Right renal pelvis (tissue), 4 donors: ENCODE data around the gene GIGYF2. TPM values are rescaled to one million over a fixed set of nuclear protein-coding genes. Genes with fewer than 3 reads are reported as not detected.
"Not testable (repeated sequence)": the region's sequence is repeated elsewhere in the genome, so short reads cannot be mapped to it uniquely, and the experiment has no call there.

Source experiments
- DNase-seq, 4 donors: peaks; one replicate each; pipeline ENCODE4 v3.0.0-alpha.2; 2013; ENCODE audit warnings: low read depth in 4 of 4, low spot score in 3 of 4, missing footprints in 1 of 4
- polyA plus RNA-seq, 4 donors: library from polyadenylated mRNA; unstranded; fragments of 120-200 nt; gene quantifications; one replicate each; pipeline ENCODE4 v1.2.1, GENCODE V29; 2013; ENCODE audit not compliant: insufficient read length in 4 of 4

GIGYF2 gene
- polyA plus RNA-seq, 4 donors, result 57.9 to 69.3 (median 66.4) TPM

DNA sequence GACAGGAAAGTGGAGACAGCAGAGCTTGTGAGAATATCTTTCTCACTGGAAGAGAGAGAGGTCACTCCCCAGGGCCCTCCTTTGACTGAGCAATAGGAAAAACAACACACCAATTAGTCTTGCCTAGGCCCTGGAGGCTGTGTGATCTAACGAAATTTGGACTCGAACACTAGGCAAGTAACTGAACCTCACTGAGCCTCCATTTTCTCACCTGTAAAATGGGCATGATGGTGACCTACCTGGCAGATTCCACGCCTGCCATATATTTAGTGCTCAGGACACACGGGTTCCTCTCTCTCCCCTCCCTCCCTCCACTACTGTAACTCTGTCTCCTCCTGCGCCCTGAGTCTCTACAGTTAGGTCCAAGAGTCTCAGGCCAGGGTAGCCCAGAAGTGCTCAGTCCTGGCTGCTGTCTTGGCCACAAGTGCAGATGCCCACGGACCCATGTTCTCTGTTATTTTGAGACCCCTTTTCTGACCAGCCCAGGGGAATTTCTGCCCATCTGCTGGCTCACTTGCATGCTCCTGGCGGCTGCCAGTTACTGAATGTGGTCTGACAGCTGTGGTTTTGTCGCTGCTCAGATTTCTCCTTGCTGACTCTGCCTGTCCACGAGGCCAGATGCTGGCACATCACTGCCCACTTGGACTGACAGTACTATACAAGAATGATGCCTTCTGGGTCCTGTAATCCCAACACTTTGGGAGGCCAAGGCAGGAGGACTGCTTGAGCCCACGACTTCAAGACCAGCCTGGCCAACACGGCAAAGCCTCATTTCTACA is 9.6 kb upstream of the GIGYF2 start:
- no peak for DNase-seq

DNA sequence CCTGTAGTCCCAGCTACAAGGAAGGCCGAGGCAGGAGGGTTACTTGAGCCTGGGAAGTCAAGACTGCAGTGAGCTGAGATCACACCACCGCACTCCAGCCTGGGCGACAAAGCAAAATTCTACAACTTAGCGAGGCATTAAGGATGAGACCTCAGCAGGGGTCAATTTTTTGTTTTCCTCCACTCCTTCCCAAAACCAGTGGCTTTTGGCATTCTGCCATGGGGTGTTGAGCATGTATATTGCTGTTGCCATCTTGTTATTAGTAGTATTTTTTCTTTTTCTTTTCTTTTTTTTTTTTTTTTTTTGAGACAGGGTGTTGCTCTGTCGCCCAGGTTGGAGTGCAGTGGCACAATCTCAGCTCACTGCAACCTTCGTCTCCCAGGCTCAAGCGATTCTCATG is 8.9 kb upstream of the GIGYF2 start:
- DNase-seq, result no peak

DNA sequence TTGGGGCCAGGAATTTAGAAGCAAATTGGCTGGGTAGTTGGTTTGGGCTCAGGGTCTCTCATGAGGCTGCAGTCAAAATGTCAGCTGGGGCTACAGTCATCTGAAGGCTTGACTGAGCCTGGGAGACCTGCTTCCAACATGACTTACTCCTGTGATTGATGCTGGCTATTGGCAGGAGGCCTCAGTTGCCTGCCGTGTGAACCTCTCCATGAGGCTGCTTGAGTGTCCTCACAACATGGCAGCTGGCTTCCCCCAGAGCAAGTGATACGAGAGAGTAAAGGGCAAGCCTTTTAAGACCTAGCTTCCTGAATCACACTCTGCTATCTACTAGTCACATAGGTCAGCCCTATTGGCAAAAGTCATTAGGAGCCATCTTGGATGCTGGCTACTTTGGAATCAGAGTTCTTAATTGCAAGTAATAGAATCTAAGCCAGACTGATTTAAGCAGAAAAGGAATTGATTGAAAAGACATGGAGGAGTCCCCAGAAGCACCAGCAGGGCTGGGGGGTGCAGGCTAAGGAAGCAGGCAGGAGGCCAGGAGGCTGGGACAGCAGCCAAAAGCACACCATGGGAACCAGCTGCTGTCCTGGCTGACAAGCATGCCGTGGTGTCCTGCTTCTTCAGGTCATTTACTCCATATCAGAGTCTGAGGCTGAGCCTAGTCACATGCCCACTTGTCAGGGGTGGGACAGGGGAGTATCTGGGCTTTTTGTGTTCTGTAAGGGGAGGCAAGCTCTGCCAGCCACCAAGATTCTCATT is 7.8 kb upstream of the GIGYF2 start:
- no peak for DNase-seq

DNA sequence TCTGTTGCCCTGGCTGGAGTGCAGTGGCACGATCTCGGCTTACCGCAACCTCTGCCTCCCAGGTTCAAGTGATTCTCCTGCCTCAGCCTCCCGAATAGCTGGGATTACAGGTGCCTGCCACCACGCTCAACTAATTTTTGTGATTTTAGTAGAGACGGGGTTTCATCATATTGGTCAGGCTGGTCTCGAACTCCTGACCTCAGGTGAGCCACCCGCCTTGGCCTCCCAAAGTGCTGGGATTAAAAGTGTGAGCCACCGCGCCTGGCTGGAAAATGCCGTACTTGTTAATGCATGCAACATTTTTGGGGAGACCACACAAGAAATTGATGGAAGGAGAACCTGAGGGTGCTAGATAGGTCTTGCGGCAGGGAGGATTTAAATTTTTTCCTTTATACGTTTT is 6.0 kb upstream of the GIGYF2 start:
- DNase-seq, result not testable (repeated sequence)

DNA sequence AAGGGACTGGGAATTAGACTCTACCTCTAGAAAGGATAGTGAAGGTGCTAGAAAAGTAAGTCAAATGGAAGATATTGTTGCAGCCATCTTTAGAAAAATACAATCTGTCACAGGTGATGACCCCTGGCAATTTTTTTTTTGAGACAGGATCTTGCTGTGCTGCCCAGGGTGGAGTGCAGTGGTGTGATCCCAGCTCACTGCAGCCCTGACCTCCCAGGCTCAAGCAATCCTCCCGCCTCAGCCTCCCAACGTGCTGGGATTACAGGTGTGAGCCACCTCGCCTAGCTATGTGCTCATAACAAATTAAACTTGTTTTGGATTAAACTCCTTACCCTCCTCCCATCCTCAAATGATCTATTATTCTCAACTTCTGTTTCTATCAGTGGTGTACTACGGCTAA is 3.8 kb upstream of the GIGYF2 start:
- no peak for DNase-seq

DNA sequence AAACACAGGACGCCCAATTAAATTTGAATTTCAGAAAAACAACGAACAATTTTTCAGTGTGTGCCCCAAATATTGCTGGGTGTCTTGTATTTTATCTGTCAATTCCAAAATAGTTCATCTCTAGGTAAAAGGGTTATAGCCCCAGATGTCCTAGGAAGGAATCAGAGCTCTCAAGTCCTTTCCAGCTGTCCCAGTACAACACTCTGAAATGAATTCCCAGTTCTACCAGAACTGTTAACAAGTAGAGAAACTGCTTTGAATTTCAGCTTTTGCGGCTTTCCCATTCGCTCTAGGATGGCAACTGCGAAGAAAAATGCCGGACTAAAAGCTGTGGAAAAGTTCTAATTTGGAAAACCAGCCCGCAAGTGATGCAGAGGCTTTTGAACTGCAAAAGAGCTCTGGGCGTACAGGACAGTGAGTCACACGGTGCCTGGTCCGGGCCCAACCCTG is 497 bp upstream of the GIGYF2 start:
- no peak for DNase-seq

DNA sequence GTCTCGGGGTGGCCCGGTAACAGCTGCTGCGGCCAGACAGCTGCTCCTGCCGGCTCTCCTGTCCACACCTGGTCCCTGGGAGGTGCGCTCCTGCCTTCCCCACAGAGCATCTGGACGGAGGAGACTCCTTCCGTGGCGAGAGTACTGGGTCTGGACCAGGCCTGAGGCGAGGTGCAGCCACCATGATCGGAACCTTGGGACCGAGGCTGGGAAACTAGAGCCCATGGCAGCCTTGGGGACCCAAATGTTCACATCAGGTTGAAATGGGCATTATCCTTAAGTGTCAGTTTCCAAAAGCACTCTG is 628 bp downstream of the GIGYF2 start:
- DNase-seq, result peak in 1 of 4 donors; percentile 26

DNA sequence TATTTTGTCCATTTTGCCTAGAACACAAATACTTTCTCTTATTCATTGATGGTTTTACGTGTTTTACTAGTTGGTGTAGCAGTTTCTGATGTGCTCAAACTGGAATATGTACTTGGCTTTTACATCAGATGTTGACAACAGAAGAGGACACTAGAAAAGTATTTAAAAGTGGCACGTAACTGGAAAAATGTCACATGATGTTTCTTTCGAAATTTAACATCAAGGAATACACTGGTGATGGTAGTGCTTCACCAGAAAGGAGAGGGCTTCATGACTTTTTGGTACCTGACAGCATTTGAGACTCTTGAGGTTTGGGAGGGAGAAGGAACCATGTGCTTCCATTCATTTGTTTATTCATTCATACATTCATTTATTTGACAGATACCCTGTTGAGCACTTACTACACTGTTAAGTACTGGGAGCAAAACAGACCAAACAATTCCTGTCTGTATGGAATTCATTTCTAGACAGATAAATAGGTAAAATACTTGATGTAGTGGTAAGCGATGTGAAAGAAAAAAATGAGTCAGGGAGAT is 1.5 kb downstream of the GIGYF2 start:
- no peak for DNase-seq

DNA sequence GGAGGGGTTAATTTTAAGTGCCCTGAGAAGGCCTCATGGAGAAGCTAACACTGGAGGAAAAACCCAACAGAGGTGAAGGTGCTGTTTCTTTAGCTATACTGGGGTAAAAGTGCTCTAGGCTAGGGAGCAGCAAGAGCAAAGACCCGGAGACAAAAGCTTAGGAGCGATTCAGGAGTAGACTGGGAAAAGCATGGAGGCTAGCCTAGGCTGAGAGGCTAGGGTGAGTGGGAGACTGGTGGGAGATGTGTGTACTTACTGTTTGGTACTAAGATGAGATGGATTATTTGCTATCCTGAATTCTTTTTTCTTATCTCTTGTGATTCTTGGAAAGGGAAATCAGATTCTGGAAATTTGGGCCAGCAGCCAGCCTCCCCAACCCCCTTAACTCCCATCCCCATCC is 2.0 kb downstream of the GIGYF2 start:
- DNase-seq, result no peak

DNA sequence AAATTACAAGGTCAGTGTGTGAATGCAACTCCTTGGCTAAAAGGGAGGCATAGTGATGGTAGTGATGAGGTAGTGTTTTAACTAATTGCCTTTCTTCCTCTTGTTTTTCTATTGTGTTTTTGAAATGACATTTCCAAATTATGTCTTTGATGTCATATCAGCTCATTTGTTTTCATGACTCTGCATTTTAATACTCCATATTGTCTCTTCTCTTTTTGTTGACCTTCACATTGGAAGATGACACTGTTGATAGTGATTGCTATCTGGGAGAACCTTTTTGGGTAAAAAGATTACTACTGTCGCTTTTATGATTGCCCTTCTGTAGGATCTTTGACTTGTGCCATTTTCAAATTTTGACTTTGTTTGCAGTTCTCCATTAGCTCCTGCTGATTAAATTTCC is 3.0 kb downstream of the GIGYF2 start:
- no peak for DNase-seq

DNA sequence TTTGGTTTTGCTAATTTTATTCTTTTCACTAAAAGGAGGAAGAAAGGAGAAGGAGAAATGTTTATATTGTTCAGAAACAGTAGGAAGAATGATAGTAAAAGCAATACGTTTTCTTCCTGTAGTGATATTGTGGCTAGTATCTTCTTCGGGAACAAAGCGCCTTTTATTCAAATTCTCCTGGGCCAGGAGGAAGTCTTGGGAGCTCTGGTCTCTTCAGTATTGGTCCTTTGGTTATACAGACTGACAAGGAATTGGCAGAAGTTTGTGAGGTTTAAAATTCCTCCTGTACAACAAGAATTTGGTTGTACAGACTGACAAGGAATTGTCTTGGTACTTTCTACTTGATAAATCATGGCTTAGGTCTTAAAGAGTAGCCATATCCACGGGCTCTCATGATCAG is 9.9 kb downstream of the GIGYF2 start:
- DNase-seq, result no peak

DNA sequence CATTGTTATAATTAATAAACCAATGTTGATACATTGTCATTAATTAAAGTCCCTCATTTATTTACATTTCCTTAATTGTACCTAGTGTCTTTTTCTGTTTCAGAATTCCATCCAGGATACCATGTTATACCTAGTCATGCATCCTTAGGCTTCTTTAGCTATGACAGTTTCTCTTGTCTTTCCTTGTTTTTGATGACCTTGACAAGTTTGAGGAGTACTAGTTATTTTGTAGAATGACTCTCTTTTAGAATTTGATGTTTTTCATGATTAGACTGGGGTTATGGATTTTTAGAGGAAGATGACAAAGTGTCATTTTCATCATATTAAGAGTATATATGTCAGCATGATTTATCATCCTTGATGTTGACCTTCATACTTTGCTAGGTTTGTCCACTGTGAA is 16.4 kb downstream of the GIGYF2 start:
- DNase-seq, result no peak

DNA sequence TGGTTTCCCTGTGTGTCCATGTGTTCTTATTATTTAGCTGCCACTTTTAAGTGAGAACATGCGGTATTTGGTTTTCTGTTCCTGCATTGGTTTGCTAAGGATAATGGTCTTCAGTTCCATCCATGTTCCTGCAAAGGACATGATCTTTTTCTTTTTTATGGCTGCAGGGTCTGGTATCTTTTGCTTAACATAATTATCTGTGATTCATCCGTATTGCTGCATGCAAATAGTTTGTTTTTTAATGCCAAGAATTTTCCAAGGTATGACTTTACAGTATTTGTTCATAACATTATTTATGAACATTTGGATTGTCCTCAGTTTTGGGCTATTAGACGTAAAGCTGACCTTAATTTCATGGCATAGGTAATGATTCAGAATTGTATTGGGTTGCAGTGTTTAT is 17.8 kb downstream of the GIGYF2 start:
- DNase-seq, result no peak

DNA sequence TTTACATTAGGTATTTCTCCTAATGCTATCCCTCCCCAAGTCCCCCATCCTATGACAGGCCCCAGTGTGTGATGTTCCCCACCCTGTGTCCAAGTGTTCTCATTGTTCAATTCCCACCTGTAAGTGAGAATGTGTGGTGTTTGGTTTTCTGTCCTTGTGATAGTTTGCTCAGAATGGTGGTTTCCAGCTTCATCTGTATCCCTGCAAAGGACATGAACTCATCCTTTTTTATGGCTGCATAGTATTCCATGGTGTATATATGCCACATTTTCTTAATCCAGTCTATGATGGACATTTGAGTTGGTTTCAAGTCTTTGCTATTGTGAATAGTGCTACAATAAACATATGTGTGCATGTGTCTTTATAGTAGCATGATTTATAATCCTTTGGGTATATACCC is 22.9 kb downstream of the GIGYF2 start:
- DNase-seq, result not testable (repeated sequence)

DNA sequence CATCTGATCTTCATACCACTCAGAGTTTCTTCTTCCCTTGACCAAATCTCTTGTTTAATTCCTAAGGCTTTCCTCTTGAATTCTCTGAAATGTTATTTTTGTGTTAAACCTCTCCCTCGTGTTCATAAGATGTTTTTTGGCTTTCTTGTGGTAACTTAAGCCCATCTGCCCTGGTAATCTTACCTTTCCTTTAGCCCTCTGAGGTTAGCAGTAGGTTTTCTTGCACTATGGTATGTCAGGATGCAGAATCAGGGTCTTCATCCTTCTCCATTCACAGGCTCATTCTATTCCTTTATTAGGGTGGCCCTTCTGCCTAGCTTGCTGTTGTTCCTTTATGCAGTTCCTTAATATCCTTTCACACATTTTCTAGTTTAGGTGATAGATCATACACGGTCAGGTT is 24.1 kb downstream of the GIGYF2 start:
- DNase-seq, result no peak

DNA sequence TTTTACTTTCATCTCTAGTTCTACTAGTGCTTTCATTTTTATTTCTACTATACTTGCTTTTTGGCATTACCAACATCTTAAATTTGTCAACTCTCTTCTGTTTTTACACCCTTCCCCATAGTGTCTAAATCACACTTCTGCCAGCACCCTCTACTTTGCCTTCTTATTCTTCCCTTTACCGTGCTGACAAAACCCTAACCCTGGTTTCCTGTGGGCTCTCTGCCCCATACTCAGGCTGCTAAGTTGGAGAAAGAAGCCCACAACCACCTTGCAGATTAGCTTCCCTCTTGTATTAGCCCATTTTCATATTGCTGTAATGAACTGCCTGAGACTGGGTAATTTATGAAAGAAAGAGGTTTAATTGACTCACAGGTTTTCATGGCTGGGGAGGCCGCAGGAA is 24.8 kb downstream of the GIGYF2 start:
- no peak for DNase-seq

DNA sequence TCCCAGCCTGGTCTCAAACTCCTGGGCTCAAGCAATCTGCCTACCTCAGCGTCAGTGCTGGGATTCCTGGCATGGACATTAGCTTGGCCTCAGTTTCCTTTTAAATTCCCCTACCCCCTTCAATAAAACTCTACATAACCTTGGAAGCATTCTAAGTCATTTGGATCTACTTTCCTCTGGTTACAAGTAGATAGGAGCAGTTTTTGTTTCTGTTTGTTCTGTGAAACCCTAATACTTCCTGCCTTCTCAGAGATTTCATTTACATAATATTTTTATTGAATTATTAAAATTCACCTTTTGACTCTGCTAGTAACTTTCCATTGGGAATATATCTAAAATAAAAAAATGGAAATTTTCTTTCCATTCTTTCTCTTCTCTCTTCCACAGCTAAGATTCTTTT is 25.9 kb downstream of the GIGYF2 start:
- no peak for DNase-seq

DNA sequence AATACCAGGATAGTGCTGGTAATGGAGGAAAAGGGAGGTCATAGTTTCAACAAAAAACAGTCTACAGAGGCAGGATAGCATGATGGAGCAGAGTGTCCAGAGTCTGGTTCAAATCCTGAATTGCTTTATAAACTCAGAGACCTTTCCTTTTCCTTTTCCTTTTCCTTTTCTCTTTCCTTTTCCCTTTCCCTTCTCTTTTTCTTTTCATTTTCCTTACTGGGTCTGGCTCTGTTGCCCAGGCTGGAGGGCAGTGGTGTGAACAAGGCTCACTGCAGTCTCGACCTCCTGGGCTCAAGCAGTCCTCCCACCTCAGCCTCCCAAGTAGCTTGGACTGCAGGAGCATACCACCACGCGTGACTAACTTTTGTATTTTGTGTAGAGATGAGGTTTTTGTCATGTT is 31.7 kb downstream of the GIGYF2 start:
- no peak for DNase-seq

DNA sequence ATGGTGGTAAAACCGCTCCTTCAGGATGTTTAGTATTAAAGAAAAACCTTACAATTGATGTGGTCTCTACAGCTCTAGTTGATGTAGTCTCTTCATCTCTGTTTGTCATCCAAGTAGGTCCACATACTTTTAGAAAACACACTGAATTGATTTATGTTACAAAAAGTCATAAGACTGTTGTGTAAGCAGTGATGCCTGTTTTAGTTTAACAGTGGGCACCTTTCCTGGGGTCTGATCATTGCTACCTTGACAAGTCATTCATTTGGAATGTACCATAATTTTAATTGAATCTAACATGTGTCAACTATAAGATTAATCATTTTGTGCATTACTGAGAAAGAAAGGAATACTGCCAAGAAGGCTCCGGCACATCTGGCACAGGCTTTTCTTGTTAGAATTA is 34.3 kb downstream of the GIGYF2 start:
- no peak for DNase-seq

DNA sequence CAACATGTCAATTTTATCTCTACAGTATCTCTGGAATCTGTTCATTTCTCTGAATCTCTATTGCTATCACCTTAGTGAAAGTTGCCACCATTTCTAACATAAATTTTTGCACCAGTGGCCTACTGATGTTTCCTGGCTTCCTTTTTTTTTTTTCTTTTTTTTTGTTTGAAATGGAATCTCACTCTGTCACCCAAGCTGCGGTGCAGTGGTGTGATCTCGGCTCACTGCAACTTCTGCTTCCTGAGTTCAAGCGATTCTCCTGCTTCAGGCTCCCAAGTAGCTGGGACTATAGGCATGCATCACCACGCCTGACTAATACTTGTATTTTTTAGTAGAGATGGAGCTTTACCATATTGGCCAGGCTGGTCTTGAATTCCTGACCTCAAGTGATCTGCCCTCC is 44.2 kb downstream of the GIGYF2 start:
- no peak for DNase-seq

DNA sequence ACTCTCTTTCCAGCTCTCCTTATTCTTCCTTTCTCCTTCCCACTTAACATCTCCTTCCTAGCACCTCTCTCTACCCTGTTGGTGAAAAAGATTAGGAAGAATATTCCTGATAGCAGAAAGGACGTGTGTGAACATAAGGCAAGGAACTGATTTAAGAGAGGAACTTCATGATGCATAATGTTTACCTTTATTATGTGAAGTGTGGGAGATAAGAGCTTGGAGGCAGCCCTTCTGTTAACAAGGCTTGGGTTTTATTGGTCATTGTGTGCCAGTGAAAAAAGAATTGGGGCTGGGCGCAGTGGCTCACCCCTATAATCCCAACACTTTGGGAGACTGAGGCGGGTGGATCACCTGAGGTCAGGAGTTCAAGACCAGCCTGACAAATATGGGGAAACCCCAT is 44.8 kb downstream of the GIGYF2 start:
- no peak for DNase-seq

DNA sequence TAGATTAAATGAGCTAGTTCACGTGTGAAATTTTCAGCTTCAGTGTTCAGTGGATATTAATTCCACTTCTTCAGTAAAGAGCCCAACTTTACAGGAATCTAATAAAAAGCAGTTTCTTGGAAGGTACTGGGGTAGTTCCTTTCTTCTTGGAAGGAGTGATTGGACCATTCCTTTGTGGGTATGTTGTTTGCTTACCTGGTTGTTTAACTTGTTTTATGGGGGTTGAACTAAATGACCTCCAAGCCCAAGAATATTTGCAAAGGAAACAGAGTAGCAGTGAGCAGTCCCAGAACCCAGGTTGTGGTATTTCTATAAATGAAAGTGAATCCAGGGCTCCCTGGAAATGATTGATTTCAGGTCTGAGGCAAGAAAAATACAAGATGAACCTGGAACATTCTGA is 47.8 kb downstream of the GIGYF2 start:
- DNase-seq, result no peak
